GDM1 (cell line): ENCODE data around the gene LTV1.
"Not testable (repeated sequence)": the region's sequence is repeated elsewhere in the genome, so short reads cannot be mapped to it uniquely, and the experiment has no call there.

Experiments
- DNase-seq: peaks from one replicate; lab custom pipeline; 2025; lab: John Stamatoyannopoulos, UW

The LTV1 gene

DNA sequence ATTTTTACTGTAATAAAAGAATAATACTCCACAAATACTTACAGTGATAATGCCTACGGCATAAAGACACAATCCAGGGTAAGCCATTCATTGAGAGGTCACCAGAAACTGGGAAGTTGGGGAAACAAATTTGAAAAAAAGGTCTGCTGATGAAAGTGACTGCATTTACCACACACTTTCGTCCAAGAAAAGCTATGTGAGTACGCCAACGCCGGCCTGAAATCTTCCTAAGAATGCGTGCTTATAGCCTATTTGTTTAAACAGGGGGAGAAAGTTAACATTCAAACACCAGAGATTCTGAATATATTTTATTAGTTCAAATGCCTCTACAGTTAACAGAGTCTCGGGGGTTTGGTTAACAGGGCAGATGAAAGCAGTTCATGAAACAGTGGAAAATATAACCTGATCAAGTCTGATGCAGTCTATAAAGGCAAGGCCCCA is 657 bp upstream of the LTV1 start:
- no peak for DNase-seq

DNA sequence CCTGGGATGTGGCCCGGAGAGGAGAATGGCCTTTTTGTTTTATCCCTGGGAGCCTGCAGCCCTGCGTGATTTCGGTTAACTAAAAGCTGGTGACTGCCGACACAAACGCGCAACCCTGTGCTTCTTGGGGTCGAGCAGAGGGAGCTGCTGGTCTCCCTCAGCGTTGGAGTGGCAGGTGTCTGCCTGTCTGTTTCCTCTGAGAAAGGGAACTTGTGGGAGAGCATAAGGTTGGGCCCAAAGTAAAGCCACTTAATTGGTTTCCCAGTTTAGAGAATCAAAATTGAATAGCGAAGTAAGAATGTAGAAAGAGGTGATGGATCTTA is 500 bp downstream of the LTV1 start:
- peak; percentile 37 for DNase-seq

DNA sequence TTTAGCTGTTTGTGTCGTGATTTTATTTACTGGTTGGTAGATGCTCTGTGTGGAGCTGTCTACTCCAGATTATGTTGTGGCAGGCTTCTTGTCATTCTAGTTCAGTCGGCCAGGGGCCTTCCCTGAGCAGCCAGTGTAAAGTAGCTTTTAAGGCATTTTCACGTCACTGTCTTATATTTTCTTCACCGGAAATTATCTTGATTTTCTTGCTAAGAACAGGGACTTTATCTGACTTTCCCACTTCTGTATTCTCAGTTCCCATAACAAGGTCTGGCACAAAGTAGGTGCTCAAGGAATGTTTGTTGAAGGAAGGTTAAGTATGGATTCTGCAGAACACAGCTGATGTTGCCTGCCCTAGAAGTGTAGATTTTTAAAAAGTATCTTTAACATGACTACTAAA is 868 bp downstream of the LTV1 start:
- no peak for DNase-seq

DNA sequence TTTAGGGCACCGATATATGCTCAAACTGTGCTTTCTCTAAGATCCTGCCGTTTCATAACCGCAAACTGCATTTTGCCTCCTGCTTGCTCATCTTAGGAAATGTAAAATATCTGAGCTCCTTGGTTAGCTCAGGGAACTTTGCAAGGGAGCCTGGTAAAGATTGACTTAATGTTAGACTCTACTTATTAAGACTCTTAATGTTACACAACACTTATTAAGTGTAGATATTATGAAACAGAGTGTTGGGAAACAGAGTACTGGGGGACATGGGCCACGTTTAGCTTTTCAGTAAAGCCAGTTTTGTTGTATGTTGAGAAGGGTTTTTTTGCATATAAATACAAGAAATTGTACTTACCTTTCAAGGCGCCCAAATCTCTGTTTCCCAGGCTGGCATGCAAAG is 1.9 kb downstream of the LTV1 start:
- DNase-seq, result no peak

DNA sequence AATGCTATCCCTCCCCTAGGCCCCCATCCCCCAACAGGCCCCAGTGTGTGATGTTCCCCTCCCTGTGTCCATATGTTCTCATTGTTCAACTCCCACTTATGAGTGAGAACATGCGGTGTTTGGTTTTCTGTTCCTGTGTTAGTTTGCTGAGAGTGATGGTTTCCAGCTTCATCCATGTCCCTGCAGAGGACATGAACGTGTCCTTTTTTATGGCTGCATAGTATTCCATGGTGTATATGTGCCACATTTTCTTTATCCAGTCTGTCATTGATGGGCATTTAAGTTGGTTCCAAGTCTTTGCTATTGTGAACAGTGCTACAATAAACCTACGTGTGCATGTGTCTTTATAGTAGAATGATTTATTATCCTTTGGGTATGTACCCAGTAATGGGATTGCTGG is 8.6 kb downstream of the LTV1 start:
- DNase-seq, result not testable (repeated sequence)

DNA sequence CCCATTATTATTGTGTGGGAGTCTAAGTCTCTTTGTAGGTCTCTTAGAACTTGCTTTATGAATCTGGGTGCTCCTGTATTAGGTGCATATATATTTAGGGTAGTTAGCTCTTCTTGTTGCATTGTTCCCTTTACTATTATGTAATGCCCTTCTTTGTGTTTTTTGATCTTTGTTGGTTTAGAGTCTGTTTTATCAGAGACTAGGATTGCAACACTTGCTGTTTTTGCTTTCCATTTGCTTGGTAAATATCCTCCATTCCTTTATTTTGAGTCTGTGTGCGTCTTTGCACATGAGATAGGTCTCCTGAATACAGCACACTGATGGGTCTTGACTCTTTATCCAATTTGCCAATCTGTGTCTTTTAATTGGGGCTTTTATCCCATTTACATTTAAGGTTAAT is 11.9 kb downstream of the LTV1 start:
- DNase-seq, result not testable (repeated sequence)

DNA sequence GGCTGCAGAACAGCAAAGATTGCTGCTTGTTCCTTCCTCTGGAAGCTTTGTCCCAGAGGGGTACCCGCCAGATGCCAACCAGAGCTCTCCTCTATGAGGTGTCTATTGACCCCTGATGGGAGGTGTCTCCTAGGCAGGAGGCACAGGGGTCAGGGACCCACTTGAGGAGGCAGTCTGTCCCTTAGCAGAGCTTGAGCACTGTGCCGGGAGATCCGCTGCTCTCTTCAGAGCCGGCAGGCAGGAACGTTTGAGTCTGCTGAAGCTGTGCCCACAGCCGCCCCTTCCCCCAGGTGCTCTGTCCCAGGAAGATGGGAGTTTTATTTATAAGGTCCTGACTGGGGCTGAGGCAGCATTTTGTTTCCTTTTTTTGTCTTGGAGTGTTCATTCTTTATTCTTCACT is 13.6 kb downstream of the LTV1 start:
- DNase-seq, result not testable (repeated sequence)

DNA sequence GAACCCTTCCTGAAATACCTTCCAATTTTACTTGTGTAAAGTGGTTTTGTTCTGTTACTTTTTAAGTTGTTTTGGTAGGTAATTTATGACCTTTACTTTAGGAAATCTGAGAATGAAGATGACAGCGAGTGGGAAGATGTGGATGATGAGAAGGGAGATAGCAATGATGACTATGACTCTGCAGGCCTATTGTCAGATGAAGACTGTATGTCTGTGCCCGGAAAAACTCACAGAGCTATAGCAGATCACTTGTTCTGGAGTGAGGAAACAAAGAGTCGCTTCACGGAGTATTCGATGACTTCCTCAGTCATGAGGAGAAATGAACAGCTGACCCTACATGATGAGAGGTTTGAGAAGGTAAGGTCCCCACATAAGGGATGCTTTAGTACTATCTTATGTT is 14.5 kb downstream of the LTV1 start:
- no peak for DNase-seq

DNA sequence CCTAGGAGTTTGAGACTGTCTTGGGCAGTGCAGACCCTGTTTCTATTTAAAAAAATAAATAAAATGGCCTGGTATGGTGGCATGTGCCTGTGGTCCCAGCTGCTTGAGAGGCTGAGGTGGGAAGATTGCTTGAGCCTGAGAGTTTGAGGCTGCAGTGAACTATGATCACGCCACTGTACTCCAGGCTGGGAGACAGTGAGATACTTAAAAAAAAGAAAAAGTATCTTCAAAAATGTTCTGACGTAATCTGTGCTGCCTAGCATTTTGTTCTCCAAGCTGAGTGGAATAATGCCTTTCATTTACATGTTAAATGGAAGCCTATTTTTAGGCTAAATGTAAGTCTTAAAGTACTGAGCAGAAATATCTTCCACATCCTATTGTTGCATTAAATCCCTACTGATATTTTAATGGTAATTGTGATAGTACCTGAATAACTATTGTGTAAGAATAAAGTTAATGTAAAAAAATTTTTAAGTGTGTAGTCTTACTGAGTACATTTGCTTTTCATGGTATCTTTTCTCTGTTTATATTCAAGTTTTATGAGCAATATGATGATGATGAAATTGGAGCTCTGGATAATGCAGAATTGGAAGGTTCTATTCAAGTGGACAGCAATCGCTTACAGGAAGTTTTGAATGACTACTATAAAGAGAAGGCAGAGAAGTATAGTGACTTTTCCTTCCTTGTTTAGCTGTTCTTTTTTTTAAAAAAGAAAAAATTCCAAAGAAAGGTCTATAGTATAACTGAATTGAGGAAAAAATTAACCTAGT is 16.9 kb downstream of the LTV1 start:
- DNase-seq, result no peak

DNA sequence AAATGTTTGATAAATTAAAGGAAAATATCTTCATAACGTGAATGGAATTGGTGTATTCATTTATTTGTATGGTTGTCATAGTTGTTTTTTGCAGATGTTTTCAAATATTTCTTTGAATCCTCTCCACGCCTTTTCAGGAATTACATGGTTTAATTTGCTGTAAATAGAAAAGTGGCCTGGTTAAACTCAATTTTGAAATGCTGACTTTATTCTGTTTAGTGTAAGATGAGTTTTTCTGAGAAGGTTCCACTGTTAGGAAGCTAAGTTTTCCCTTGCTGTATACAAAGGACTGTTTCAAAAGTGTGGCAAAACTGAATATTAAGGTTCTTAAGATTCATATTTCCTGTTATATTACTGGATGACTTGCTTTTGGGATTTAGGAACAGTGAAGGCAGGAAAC is 20.6 kb downstream of the LTV1 start:
- DNase-seq, result no peak

DNA sequence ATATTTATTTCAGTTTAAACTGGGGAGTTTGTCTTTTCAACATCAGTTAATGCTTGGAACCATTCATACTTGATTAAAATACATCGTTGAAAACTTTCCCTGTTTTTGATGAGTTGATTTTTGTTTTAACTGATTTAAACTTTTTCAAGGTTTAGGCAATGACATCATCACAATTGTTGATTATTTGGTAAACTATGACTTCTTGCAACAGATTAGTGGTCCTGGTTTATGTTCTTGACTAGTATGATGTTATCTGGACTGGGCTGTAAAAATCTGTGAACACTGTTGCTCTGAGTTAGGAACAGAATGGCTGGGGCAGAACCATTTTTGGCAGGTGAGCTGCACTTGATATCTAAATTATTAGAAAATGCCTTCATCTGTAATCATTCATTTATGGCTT is 21.1 kb downstream of the LTV1 start, which contains the start of gene ZC2HC1B:
Gene ZC2HC1B, plus strand, starts transcription at position 241 of the 400 bp plus-strand sequence. Its CDS starts 66 bp downstream, at position 307.
- DNase-seq, result no peak

DNA sequence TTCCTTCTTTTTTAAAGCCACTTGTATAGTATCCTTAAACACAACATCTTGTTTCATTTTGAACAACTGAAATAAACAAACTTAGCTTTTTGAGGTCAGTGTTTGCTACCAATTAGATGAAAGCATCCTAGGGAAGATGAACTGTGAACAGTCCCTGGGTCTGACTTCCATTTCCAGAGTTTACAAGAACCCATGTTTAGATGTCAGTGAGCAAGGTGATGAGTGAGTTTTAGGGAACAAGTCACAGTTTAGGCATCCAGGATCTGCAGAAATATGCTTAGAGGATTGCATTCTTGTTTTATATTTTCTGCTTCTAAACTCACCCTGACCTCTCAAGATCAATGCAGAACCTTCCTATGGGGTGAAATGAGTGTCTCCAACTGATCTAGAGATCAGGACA is 24.1 kb downstream of the LTV1 start:
- DNase-seq, result no peak

DNA sequence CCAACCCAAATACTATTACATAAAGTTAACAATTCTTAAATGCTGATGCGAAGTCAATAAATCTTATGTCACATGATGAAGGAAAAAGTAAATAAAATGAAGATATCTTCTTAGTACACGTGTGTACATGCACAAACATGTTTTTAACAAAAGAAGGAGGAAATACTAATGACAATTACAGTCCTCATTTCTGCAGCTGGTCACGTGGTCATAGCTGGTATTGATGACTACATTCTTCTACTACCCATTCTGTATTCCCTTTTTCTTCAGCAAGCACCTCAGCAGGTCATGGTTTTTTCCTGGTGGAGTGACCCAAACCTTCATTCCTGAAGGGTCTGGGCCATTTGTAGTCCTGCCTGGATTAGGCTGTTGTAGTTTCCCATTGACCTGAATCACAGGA is 25.7 kb downstream of the LTV1 start:
- DNase-seq, result not testable (repeated sequence)

DNA sequence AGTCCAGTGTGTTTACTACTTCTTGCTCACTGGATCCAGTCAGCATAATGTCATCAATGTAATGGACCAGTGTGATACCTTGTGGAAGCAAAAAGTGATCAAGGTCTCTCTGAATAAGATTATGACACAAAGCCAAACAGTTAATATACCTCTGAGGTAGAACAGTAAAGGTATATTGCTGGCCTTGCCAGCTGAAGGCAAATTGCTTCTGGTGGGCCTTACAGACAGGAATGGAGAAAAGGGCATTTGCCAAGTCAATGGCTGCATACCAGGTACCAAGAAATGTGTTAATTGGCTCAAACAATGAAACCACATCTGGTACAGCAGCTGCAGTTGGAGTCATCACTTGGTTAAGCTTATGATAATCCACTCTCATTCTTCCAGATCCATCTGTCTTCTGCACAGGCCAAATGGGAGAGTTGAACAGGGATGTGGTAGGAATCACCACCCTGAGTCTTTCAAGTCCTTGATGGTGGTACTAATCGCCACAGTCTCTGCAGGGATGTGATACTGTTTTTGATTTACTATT is 28.1 kb downstream of the LTV1 start:
- not testable (repeated sequence) for DNase-seq

DNA sequence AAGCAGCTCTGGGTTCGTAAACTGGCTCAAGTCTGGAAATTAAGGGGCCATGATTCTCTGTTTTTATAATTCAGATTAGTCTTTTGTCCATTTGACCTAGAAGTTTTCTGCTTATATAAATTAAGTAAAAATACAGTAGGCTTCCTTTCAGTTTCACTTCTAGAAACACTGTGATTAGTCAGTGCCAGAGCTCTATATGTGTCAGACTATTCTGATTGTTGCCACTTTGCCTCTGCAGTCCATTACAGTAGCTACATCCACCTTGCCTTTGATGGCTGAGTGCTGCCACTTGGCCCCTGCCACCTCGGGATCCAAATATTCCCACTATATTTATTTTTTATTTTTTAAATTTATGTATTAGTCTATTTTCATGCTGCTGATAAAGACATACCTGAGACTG is 29.1 kb downstream of the LTV1 start:
- DNase-seq, result no peak

DNA sequence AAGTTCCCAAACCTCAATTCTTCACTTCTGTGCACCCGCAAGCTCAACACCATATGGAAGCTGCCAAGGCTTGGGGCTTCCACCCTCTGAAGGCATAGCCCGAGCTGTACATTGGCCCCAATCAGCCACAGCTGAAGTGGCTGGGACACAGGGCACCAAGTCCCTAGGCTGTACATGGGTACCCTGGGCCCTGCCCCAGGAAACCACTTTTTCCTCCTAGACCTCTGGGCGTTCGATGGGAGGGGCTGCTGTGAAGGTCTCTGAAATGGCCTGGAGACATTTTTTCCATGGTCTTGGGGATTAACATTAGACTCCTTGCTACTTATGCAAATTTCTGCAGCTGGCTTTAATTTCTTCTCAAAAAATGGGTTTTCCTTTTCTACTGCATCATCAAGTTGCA is 30.5 kb downstream of the LTV1 start:
- DNase-seq, result not testable (repeated sequence)

DNA sequence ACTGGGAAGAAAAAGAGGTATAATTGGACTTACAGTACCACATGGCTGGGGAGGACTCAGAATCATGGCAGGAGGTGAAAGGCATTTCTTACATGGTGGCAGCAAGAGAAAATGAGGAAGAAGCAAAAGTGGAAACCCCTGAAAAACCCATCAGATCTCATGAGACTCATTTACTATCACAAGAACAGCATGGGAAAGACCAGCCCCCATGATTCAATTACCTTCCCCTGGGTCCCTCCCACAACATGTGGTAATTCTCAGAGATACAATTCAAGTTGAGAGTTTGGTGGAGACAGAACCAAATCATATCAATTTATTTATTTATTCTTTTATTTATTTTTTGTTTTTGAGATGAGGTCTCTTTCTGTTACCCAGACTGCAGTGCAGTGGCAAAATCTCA is 31.4 kb downstream of the LTV1 start:
- DNase-seq, result not testable (repeated sequence)

DNA sequence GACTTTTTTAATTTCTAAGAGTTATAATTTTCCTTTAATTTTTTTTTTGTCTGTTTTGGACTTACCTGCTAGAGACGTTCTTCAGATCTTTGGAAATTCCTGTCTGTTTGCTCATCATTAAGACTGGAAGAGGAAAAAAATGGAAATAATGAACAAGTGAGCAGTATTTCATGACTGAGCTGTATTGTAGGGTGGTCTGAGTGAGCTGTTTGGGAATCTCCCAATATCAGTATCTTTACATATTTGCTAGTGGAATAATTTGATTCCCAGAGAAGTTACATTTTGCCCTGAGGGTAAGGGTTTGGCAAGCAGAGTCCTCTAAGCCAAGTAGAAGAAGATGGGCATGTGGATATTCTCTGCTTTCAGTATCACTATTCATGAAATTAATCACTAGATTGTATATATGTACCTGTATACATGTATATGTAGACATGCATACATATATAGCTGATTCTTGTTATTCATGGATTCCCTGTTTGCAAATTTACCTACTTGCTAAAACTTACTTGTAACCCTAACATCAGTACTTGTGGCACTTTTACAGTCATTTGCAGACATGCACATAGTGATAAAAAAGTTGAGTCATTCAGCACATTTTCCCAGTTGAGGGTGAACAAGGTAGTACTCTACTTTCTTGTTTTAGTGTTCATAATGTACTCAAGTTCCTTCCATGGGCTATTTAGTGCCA is 34.6 kb downstream of the LTV1 start:
- DNase-seq, result no peak

DNA sequence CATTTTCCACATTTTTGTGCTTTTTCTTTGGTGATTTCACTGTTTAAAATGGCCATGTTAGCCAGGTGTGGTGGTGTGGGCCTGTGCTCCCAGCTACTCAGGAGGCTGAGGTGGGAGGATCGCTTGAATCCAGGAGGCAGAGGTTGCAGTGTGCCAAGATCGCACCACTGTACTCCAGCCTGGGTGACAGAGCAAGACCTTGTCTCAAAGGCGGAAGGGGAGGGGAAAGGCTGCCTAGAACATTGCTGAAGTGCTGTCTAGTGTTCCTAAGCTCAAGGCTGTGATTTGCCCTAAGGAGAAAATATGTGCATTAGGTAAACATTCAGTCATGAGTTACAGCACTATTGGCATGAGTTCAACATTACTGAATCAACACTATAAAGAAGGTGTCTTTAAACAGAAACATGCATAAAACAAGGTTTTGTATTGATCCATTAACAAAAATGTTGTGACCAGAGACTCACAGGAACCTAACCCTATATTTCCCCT is 35.2 kb downstream of the LTV1 start:
- no peak for DNase-seq

DNA sequence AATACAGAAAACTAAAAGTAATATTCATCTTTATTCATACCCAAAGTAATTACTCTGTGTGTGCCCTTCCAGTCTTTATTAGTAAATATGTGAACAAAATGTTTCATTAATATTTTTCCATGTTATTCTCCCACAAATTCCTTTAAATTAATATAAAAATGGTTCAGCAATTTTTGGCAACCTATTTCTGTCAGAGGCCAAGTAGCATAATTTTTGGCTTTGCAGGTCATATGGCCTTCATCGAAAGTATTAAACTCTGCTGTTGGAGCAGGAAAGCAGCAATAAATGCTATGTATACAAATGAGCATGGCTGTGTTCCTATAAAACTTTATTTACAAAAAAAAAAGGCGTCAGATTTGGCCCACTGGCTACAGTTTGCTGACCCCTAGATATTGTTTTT is 37.3 kb downstream of the LTV1 start:
- DNase-seq, result no peak

DNA sequence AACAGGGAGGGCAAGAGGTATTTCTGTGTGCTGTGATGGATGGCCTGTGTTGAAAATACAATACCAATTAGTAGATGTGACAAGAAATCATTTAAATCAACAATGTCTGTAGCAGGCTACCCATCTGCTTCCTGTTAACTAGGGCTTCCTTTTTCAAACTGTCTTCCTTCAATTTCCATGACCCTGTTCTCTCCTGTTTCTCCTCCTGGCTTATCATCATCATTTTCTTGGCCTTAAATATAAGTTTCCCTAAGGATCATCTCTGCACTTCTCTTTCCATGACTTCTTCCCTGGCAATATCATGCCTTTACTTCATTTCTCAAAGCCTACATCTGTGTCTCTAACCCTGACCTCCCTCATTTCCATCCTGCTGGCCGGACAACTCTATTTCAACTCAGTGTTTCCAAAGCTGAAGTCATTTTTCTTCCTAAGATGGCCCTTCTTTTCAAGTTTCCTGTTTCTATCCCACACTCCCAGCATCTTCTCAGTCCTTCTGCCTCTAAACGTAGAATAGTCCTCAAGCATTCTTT is 39.3 kb downstream of the LTV1 start:
- DNase-seq, result no peak

DNA sequence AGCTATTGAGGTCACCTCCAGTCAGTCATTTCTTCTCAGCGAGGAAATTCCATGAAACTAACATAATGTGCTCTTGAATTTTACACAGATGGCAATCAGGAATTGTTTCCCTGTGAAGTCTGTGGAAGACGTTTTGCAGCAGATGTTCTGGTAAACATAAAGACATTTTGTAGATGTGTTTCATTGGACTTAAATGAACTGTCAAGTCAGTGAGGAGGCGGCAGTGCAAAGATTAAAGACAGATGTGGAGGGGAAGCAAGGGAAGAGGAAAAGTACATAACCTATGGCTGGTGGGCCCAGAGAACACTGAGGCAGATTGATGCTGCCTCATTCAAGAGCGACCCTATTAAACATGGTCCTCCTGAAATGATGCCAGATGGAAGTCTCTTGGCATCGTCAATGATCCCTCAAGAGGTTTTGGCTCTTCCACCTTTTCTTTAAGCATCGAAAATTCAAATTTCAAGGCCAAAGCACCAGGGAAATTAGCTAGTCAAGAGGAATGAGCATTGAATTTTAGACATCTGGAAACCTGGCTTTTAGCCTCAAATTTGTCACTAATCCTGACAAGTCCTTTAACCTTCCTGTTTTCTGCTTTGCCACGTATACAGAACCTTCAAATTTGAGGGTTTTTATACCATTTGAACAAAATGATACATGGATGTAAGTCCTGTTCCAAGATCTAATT is 41.2 kb downstream of the LTV1 start:
- DNase-seq, result no peak
